Hippocampal formation (tissue), 2 donors: ENCODE measurements around the gene COMMD4.

Source experiments
- DNase-seq, 2 donors: peaks; one replicate each; lab custom pipeline; 2025; lab: John Stamatoyannopoulos, UW

The COMMD4 gene

GRCh38 chr15:75356517-75356916, 20.7 kb downstream of the COMMD4 start:
- no peak for DNase-seq

GRCh38 chr15:75357976-75358673, 22.3 kb downstream of the COMMD4 start:
- DNase-seq, result no peak

GRCh38 chr15:75358771-75359536, 23.1 kb downstream of the COMMD4 start:
- no peak for DNase-seq

- DNase-seq, result no peak
Observed at GRCh38 chr15:75359537-75360250, 23.8 kb downstream of the COMMD4 start.

- DNase-seq, result no peak
Observed at GRCh38 chr15:75360391-75360790, 24.5 kb downstream of the COMMD4 start.

- no peak for DNase-seq
Observed at GRCh38 chr15:75360856-75361255, 25.0 kb downstream of the COMMD4 start.

GRCh38 chr15:75361361-75361988, 25.6 kb downstream of the COMMD4 start:
- DNase-seq, result no peak

GRCh38 chr15:75361989-75362641, 26.3 kb downstream of the COMMD4 start:
- DNase-seq, result no peak

GRCh38 chr15:75362642-75363249, 26.9 kb downstream of the COMMD4 start:
- no peak for DNase-seq

GRCh38 chr15:75363786-75364185, 27.9 kb downstream of the COMMD4 start:
- DNase-seq, result no peak

GRCh38 chr15:75364881-75365280, 29.0 kb downstream of the COMMD4 start:
- DNase-seq, result no peak

GRCh38 chr15:75366163-75366562, 30.3 kb downstream of the COMMD4 start:
- DNase-seq, result no peak

GRCh38 chr15:75367006-75367405, 31.1 kb downstream of the COMMD4 start:
- no peak for DNase-seq

- DNase-seq, result no peak
Observed at GRCh38 chr15:75367406-75367912, 31.6 kb downstream of the COMMD4 start.

- peak; percentile 82 to 85 for DNase-seq
Observed at GRCh38 chr15:75367913-75368688, 32.2 kb downstream of the COMMD4 start, which contains the start of gene MAN2C1. TSS of gene MAN2C1 (minus strand) at chr15:75368607. CDS start at chr15:75368583, 24 bp downstream.

GRCh38 chr15:75368689-75369239, 32.9 kb downstream of the COMMD4 start:
- no peak for DNase-seq

- DNase-seq, result no peak
Observed at GRCh38 chr15:75369897-75370581, 34.2 kb downstream of the COMMD4 start.

- no peak for DNase-seq
Observed at GRCh38 chr15:75371486-75371885, 35.6 kb downstream of the COMMD4 start.
